Lung (tissue), 12 donors: ENCODE data around the gene PXDN. TPM values are rescaled to one million over a fixed set of nuclear protein-coding genes. Genes with fewer than 3 reads are reported as not detected.

Source experiments
- ATAC-seq: fragments of 200-7000 bp; cut with Tn5 transposase; one replicate; pipeline ENCODE4 v1.9.1; 2020; ENCODE audit warnings: moderate number of reproducible peaks; ENCODE audit not compliant: insufficient read depth, low FRiP score
- DNase-seq, 3 donors: peaks; one replicate each; pipeline ENCODE4 v3.0.0-alpha.2; 2013 to 2017
- H3K27ac ChIP-seq, 2 donors: one replicate each; pipeline ENCODE4 v1.5.1; 2013; ENCODE audit warnings: mild to moderate bottlenecking in 2 of 2, moderate library complexity in 2 of 2, control low read depth in 1 of 2, inconsistent platforms in 1 of 2, low read depth in 1 of 2, low read length in 1 of 2
- H3K27me3 ChIP-seq, 3 donors: one replicate each; pipeline ENCODE4 v1.5.1; 2013; ENCODE audit warnings: low read length in 2 of 3; ENCODE audit not compliant: control insufficient read depth in 3 of 3, insufficient read depth in 3 of 3
- H3K36me3 ChIP-seq, 4 donors: one replicate each; pipeline ENCODE4 v1.5.1; 2013; ENCODE audit warnings: low read length in 4 of 4, mild to moderate bottlenecking in 1 of 4, moderate library complexity in 1 of 4; ENCODE audit not compliant: control insufficient read depth in 4 of 4, insufficient read depth in 4 of 4
- H3K4me1 ChIP-seq, 5 donors: one replicate each; pipeline ENCODE4 v1.5.1; 2013; ENCODE audit warnings: low read length in 5 of 5, mild to moderate bottlenecking in 2 of 5, moderate library complexity in 1 of 5; ENCODE audit not compliant: control insufficient read depth in 5 of 5, insufficient read depth in 5 of 5
- H3K4me3 ChIP-seq: one replicate; pipeline ENCODE4 v1.5.1; 2013; ENCODE audit warnings: mild to moderate bottlenecking, control low read depth, moderate library complexity
- H3K9ac ChIP-seq, 2 donors: one replicate each; pipeline ENCODE4 v1.5.1; 2013; ENCODE audit warnings: low read length in 2 of 2, control low read depth in 1 of 2; ENCODE audit not compliant: insufficient read depth in 1 of 2
- H3K9me3 ChIP-seq, 4 donors: one replicate each; pipeline ENCODE4 v1.5.1; 2013; ENCODE audit warnings: low read length in 3 of 4, mild to moderate bottlenecking in 1 of 4, moderate library complexity in 1 of 4; ENCODE audit not compliant: control insufficient read depth in 4 of 4, insufficient read depth in 3 of 4
- WGBS, 2 donors: extraction: QIAGEN DNeasy Blood & Tissue Kit; methylation state at CpG; one replicate each; pipeline ENCODE4 v1.1.7; 2013; 5-methylcytosine and 5-hydroxymethylcytosine counted together
- polyA plus RNA-seq, 2 donors: library from polyadenylated mRNA; stranded (reverse); fragments of 200-250 nt; gene quantifications; one replicate each; pipeline ENCODE4 v1.2.1, GENCODE V29; 2013
- total RNA-seq, 2 donors: library from RNA; depleted of rRNA in 1 of 2; stranded (reverse); fragments of >200 nt in 1 of 2; gene quantifications; one replicate each; pipeline ENCODE4 v1.2.1, GENCODE V29; 2014 to 2021
- TF ChIP-seq, protein P1 (sequence below): IDR thresholded peaks from 2 replicates; pipeline ENCODE4 v1.5.1; 2012; ENCODE audit warnings: mild to moderate bottlenecking; ENCODE audit errors: control extremely low read depth, extremely low read depth
- donor health status: control.
- donor health status: control.
- donor health status: Bipolar disorder and iron deficiency.
- donor health status: healthy.
- donor health status: DM: yes; HTN: yes; CAD: no.

PXDN gene
- total and polyA plus RNA-seq, 4 donors = 10.6 to 198 (median 45.1) TPM

DNA sequence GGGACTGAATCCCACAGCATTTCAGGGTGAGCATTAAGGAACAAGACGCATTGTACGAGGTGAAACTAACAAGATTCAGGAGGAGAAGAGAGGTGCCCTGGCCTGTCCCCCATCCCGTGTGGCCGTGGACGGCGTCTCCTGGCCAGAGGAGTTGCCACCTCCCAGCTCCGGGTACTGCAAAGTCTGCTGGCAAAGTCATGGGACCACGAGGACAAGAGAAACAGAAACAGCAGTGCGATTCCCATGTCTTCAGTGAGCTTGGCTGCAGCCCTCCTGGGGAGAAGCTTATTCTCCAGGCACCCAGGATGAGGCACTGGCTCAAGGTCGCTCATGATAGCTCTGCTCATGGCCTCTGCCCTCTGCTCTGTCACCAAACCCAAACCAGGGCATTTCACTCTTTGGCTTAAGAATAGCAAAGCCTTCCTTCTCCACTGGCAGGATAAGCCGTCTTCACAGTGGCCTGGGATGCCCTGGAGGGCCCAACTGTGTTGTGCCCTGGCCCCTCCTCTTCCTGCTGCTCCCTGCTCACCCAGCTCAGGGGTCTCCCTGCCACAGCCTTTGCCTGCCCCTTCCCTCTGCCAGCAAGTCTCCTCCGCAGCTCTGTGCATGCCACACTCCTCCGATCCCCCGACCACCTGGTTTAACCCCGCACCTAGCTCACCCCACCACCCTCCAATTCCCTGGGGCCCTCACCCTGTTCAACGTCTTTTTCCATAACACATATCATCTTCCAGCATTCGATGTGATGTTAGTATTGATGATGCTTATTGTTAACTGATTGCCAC is 144.8 kb downstream of the PXDN start:
- peak overlapping the region in 1 of 2 donors; percentile 1 for H3K27ac ChIP-seq
- DNase-seq (no peak), ATAC-seq (no peak)
- peaks cover 0 to 8% (median under 1%) of the 10 kb centered on the region in 4 donors for H3K9me3 ChIP-seq
- H3K36me3 ChIP-seq = no peaks in the 10 kb centered on the region
- 89 to 91% methylated on average over 17 of the region's 17 CpGs for WGBS, 2 donors
- H3K4me1 ChIP-seq = peaks cover 0 to 26% (median 6%) of the 10 kb centered on the region in 5 donors
- TF ChIP-seq, protein P1, sequence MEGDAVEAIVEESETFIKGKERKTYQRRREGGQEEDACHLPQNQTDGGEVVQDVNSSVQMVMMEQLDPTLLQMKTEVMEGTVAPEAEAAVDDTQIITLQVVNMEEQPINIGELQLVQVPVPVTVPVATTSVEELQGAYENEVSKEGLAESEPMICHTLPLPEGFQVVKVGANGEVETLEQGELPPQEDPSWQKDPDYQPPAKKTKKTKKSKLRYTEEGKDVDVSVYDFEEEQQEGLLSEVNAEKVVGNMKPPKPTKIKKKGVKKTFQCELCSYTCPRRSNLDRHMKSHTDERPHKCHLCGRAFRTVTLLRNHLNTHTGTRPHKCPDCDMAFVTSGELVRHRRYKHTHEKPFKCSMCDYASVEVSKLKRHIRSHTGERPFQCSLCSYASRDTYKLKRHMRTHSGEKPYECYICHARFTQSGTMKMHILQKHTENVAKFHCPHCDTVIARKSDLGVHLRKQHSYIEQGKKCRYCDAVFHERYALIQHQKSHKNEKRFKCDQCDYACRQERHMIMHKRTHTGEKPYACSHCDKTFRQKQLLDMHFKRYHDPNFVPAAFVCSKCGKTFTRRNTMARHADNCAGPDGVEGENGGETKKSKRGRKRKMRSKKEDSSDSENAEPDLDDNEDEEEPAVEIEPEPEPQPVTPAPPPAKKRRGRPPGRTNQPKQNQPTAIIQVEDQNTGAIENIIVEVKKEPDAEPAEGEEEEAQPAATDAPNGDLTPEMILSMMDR = no peak
- H3K4me3 ChIP-seq = no peak overlapping the region
- H3K27me3 ChIP-seq = no peaks in the 10 kb centered on the region
- no peak overlapping the region for H3K9ac ChIP-seq

DNA sequence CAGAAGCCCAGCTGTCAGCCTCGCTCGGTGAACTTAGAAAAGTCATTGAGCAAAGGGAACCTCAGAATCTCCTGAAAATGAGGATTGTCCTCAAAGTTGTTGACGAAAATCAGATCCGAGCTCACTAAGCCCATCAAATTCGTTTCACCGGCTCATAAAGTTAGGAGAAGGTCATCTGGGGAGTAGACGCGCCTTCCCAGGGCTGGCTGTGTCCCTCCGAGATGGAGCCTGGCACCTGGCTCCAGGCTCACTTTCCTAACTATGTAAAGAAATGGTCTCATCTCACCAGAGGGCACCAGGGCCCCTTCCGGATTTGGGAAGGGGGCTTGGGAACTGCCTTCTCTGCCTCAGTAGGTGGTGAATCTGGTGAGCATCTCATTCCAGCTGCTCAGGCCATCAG is 145.5 kb downstream of the PXDN start:
- 93 to 96% methylated on average over 10 of the region's 10 CpGs for WGBS, 2 donors
- no peaks in the 10 kb centered on the region for H3K27me3 ChIP-seq
- peaks cover 0 to 33% (median 6%) of the 10 kb centered on the region in 5 donors for H3K4me1 ChIP-seq
- no peak overlapping the region for H3K4me3 ChIP-seq
- DNase-seq (no peak), ATAC-seq (no peak)
- peaks cover 0 to 8% (median under 1%) of the 10 kb centered on the region in 4 donors for H3K9me3 ChIP-seq
- TF ChIP-seq, protein P1 = no peak
- no peak overlapping the region for H3K9ac ChIP-seq
- no peak overlapping the region for H3K27ac ChIP-seq
- H3K36me3 ChIP-seq = no peaks in the 10 kb centered on the region

DNA sequence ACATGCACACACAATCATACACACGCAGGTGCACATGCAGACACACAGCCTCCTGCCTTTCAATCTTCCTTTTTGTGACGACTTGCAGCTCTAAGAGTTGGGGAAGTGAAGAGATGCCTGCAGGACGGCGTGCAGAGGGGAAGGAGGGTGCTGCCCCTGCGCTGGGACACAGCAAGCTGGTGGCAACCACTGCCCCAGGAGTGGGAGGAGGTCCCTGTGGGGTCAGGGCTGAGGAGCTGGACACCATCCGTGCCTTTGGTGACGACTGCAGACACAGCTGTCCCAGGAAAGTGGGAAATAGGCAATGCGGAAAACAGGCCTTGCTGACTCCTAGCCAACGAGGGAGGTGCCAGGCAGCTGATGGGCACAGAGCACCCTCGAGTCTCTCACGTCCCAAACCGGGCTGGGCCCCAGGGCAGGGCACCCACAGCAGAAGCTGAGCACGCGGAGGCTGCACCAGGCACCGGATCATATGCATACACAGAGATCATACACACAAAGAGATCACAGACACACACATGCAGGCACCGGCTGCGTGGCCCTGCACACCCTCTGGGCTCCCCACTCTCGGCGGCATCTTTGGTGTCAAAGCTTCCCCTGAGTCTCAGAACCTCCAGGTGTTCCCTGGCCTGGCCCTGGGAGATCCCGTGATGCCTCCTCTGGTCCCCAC is 146.1 kb downstream of the PXDN start:
- Histone ChIP-seq H3K4me1 (peaks cover 0 to 39% (median 11%) of the 10 kb centered on the region in 5 donors), H3K36me3 (no peaks in the 10 kb centered on the region), H3K27ac (no peak overlapping the region), H3K9me3 (peaks cover 0 to 8% (median under 1%) of the 10 kb centered on the region in 4 donors), H3K27me3 (no peaks in the 10 kb centered on the region), H3K4me3 (no peak overlapping the region), H3K9ac (no peak overlapping the region)
- ATAC-seq (no peak), DNase-seq (peak in 1 of 3 donors; percentile 2)
- 85 to 88% methylated on average over 20 of the region's 20 CpGs for WGBS, 2 donors
- TF ChIP-seq, protein P1 = no peak
